Smooth muscle cell of trachea (primary cell): ENCODE measurements around the gene PGBD1. TPM values are rescaled to one million over a fixed set of nuclear protein-coding genes. Genes with fewer than 3 reads are reported as not detected.

Experiments
- total RNA-seq: library from RNA; depleted of rRNA; stranded (reverse); fragments of >200 nt; gene quantifications from 2 replicates; pipeline ENCODE4 v1.2.1, GENCODE V29; 2014

Gene PGBD1, protein sequence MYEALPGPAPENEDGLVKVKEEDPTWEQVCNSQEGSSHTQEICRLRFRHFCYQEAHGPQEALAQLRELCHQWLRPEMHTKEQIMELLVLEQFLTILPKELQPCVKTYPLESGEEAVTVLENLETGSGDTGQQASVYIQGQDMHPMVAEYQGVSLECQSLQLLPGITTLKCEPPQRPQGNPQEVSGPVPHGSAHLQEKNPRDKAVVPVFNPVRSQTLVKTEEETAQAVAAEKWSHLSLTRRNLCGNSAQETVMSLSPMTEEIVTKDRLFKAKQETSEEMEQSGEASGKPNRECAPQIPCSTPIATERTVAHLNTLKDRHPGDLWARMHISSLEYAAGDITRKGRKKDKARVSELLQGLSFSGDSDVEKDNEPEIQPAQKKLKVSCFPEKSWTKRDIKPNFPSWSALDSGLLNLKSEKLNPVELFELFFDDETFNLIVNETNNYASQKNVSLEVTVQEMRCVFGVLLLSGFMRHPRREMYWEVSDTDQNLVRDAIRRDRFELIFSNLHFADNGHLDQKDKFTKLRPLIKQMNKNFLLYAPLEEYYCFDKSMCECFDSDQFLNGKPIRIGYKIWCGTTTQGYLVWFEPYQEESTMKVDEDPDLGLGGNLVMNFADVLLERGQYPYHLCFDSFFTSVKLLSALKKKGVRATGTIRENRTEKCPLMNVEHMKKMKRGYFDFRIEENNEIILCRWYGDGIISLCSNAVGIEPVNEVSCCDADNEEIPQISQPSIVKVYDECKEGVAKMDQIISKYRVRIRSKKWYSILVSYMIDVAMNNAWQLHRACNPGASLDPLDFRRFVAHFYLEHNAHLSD
- total RNA-seq = 7.1 and 9.7 TPM in 2 replicates

DNA sequence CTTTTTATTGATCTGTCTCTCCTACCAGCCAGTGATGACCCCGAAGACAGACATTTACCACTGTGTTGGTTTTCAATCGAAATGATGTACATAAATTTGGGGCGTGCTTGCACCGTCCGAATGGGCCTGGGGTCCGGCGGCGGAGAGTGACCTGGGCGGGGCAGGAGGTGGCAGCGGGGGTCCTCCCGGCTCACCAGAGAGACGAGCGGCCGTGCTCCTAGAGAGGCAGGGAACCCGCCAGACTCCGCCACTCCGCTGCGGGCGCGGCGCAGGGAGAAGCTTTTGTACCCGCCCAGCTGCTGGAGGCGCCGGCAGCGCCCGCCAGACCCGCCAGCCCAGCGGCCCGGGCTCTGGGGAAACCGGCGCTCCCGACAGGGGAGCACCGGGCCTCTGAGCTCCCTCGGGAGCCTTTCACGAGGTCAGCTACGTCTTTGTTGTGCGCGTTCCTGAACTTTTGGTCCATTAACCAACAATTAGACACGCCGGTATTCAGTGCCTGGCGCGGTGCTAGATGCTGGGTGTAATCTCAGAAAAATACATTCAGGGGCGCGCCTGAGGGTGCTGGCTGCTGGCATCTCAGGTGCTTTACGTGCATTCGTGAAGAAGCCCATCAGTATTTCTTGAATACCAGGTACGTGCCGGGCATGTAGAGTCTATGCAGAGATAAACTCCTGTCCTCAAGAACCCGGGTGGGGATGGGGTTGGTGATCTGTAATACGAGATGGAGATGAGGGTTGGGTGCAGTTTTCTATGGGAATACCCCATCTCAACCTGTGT lies at the start of gene PGBD1:
Gene PGBD1 (plus strand): TSS at position 285 of the 777 bp plus-strand sequence. CDS start 2,242 bp downstream, outside the sequence.

DNA sequence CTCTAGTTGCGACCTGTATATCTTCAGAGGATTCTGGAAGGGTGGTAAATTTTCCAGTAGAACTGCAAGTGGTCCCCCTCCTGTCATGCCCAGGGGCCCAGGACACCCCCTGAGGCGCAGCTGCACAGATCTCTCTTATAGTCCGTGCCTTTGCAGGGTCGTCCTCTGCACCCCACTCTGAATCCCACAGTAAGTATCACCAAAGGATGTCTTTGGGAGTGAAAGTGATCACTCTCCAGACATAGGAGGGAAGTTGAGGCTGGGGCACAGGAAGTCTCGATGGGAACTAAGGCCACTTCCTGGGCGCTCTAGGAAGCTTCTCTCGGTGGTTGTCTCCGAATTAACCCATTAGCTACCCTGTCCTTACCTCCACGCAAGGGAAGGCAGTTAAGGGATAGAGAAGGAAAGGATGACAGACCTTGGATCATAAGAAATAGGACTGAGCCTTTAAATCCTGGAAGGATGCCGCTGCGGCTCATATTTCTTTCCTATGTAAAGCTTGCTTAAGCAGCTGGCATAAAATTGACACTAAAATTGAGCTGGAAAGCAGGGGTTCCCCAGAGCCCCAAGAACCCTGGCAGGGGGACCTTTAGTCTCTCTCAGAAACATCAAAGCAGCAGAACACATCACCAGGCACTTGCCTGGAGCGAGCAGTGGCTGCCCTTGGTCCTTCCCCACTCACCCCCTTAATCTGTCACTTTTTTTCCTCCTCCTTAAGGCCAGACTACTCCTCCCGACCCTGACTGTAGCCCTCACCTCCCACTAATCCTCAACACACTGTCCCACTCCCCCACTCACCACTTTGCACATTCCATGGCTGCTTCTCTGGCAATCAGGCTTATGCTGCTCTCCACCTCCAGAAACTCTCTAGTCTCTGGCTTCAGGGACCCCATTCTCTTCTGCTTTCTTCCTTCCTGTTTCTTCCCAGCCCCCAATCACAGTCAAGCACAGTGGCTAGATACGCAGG lies 29.1 kb upstream of the PGBD1 start, which contains the start of gene ZKSCAN4:
Gene ZKSCAN4 (minus strand): TSS at position 261 of the 967 bp plus-strand sequence. CDS start 289 bp downstream, outside the sequence.

DNA sequence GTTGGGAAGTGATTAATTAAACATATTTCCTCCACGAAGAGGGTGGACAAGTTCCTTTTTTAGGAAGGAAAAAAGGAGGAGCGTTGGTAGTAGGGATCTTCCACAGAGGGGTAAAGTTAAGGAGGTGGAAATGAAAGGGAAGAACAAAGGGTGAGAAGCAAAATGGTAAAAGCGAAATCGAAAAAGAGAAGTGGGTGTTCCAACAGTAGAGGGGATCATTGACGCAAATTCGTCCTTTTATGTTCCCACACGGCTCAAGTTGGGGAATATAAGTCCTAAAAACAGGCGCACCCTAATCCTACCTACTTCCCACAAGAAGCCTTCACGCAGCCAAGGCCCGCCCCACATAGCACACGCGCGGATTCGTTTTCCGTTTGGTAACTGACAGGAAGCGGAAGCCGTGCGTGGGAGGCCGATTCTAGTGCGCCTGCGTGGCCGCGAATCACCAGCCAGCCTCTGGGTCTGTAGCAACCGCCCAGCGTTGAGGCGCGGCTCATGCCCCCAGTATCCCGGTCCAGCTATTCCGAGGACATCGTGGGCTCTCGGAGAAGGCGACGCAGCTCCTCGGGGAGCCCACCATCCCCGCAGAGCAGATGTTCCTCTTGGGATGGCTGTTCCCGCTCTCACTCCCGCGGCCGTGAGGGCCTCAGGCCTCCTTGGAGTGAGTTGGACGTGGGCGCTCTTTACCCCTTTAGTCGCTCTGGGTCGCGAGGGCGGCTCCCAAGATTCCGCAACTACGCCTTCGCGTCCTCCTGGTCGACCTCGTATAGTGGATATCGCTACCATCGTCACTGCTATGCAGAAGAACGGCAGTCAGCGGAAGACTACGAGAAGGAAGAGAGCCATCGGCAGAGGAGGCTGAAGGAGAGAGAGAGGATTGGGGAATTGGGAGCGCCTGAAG lies 22.2 kb upstream of the PGBD1 start, which contains the start of gene NKAPL:
Gene NKAPL (plus strand): TSS at position 421 of the 901 bp plus-strand sequence. CDS start 75 bp downstream, at position 496.

DNA sequence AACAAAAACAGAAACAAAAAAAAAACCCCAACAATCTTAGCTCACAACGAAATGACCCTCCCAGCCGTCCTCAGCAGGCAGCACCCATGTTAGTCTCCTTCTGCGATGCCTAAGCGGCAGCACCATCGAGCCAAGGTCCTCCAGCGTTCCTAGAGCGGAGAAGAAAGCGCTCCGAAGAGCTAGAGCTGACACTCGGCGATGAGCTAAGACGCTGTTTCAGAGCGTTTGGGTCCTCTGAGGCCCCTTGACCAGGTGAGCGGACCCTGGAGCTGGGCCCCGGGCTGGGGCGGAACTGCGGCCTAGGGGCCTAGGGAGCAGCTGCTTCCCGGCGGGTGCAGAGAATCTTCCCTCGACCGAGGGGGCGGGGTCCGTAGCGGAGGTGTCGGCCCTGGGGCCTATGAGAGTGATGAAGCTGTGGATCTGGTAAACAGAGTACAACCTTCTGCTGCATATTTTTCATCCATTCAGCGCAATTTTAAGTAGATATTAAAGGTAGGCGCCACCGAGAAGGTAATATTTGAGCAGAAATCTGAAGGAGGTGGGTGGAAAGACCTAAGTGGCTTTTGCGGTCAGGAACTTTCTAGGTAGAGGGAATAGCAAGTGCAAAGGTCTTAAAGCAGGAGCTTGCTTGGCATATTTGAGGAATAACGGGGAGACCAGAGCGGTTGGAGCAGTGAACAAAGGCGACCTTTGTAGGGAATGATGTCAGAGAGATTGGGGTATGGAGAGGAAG lies 14.2 kb upstream of the PGBD1 start, which contains the start of gene ZSCAN26:
Gene ZSCAN26 (plus strand): TSS at position 182 of the 733 bp plus-strand sequence. CDS start 4,777 bp downstream, outside the sequence.

DNA sequence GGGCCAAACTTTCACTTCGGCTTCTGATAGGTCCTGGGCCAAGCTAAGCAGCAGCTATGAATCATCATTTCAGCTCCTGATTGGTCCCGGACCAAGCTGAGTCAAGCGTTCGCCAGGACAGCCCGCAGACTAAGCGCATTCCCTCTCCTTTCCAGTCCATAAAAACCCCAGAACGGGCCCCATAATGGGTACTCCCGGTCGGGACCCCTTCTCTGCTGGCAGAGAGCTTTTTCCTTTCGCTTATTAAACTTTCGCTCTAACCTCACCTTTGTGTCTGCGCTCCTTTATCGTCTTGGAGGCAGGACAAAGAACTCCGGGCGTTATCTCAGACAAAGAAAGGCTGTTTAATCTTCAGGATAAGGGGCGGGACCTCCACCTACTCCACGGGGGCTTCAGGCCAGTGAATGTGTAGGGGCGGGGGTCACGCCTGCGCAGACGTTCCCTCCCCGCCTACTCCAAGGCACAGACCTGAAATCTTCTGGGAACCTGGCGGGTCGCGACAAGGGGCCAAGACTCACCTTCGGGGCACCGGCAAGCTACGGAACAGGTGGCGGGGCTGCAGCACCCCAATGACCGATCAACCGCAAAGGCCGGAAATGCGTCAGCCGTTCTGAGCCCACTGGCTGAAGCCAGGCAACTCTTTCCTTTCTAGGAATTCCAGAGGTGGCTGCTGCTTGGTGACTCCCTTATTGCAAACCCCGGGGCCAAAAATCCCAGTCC lies 54.4 kb downstream of the PGBD1 start, which contains the start of gene ZSCAN31:
Gene ZSCAN31 (minus strand): TSS at position 585 of the 720 bp plus-strand sequence. CDS start 6,465 bp downstream, outside the sequence.

DNA sequence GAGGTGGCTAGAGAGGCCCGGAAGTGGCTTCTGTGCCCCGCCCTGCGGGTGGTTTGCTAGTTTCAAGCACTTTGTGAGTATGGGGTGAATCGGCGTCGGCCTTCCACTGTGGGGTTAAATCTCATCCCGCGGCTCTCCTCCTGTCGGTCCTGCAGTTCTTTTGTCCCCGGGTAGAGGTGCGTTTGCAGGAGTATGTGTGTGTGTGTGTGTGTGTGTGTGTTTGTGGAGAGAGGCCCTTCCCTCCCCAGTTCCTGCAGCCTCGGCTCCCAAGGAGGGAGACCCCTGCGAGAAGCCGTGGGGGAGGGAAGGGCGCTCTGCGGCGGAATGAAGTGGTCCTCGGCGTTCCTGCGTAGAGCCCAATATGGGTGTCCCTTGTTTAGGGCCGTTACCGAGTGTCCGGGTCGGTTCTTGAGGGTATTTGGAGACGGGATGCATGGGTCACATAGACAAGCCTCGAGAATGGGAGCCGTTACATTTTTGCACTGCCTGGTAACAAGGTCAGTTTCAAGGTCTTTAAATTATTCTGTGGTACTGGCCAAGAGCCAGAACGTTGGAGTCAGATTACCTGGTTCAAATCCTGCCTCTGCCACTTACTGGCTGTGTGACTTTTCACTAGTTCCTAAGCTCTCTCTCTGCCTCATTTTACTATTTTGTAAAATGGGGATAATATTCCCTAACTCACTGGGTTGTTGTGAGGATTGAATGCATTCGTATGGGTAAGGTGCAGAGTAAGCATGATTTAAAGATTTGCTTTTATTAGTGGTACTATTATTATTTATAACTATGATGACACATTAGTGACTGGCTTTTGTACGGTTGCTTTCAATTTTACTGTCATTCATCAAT lies 68.7 kb downstream of the PGBD1 start, which contains the start of gene ZKSCAN3:
Gene ZKSCAN3 (plus strand): TSS at position 56 of the 846 bp plus-strand sequence. CDS start 9,640 bp downstream, outside the sequence.

Other genes starting within 250 kb of the PGBD1 start
- gene ZNF165, start 201.0 kb upstream of the PGBD1 start, total RNA-seq = 0.29 and 0.33 TPM in 2 replicates
- 2.0 and 2.3 TPM in 2 replicates for gene ZSCAN16, start 157.0 kb upstream of the PGBD1 start, total RNA-seq
- gene ZKSCAN8, start 139.7 kb upstream of the PGBD1 start, total RNA-seq = 18.3 and 18.4 TPM in 2 replicates
- gene ZSCAN9, start 56.3 kb upstream of the PGBD1 start, total RNA-seq = 8.8 and 15.6 TPM in 2 replicates
- gene ZKSCAN4, start 29.3 kb upstream of the PGBD1 start, total RNA-seq = 7.3 and 8.7 TPM in 2 replicates
- gene NKAPL, start 22.3 kb upstream of the PGBD1 start, total RNA-seq = 0.73 and 2.2 TPM in 2 replicates
- gene ZSCAN26, start 14.4 kb upstream of the PGBD1 start, total RNA-seq = 18.7 and 30.7 TPM in 2 replicates
- gene ZSCAN31, start 54.6 kb downstream of the PGBD1 start, total RNA-seq = 38.3 and 47.6 TPM in 2 replicates
- gene ZKSCAN3, start 68.4 kb downstream of the PGBD1 start, total RNA-seq = 5.8 and 8.1 TPM in 2 replicates
- 5.3 and 8.4 TPM in 2 replicates for gene ZSCAN12, start 118.2 kb downstream of the PGBD1 start, total RNA-seq
- gene ZSCAN23, start 161.9 kb downstream of the PGBD1 start, total RNA-seq = 4.3 and 11.1 TPM in 2 replicates
- not detected in 2 replicates for gene GPX6, start 234.2 kb downstream of the PGBD1 start, total RNA-seq
- gene GPX5, start 244.3 kb downstream of the PGBD1 start, total RNA-seq = not detected in 2 replicates